Body of pancreas (tissue), 4 donors: ENCODE data around the gene GNPNAT1. TPM values are rescaled to one million over a fixed set of nuclear protein-coding genes. Genes with fewer than 3 reads are reported as not detected.

ENCODE experiments used
- ATAC-seq: fragments of 150-250 bp; one replicate; pipeline ENCODE4 v1.9.1; 2016
- DNase-seq, 4 donors: peaks; one replicate each; pipeline ENCODE4 v3.0.0-alpha.2; 2019
- H3K27ac ChIP-seq, 4 donors: fragments of 200-600 bp; sonication (generic); 1 replicate in 3 of 4; 2 replicates in 1 of 4; pipeline versions ENCODE4 v1.5.1 to v1.6.1; 2016 to 2019; ENCODE audit warnings: mild to moderate bottlenecking in 1 of 4, mixed read lengths in 1 of 4, moderate library complexity in 1 of 4
- H3K27me3 ChIP-seq, 2 donors: fragments of 200-600 bp; sonication (generic); one replicate each; pipeline ENCODE4 v1.6.0; 2016; ENCODE audit warnings: mild to moderate bottlenecking in 1 of 2
- H3K36me3 ChIP-seq, 2 donors: fragments of 200-600 bp; sonication (generic); replicated peaks in 1 of 2; 2 replicates each; pipeline ENCODE4 v1.5.1; 2016; ENCODE audit warnings: low read depth in 2 of 2; ENCODE audit not compliant: insufficient read depth in 1 of 2
- H3K4me1 ChIP-seq: fragments of 200-600 bp; sonication (generic); one replicate; pipeline ENCODE4 v1.6.0; 2016
- H3K4me3 ChIP-seq, 2 donors: fragments of 200-600 bp; sonication (generic); 1 replicate in 1 of 2; 2 replicates in 1 of 2; pipeline ENCODE4 v1.5.1; 2016 to 2019
- H3K9me3 ChIP-seq, 3 donors: fragments of 200-600 bp; sonication (generic); 1 replicate in 2 of 3; 2 replicates in 1 of 3; pipeline ENCODE4 v1.5.1; 2016
- POLR2A ChIP-seq, 3 donors: fragments of 450-650 bp; IDR thresholded peaks; one replicate each; pipeline ENCODE4 v1.6.1; 2016; ENCODE audit warnings: antibody characterized with exemption in 3 of 3, mild to moderate bottlenecking in 2 of 3
- WGBS, 2 donors: methylation state at CpG; one replicate each; pipeline ENCODE4 v1.1.5; 2017; 5-methylcytosine and 5-hydroxymethylcytosine counted together
- intact Hi-C: fragments of 100-400 bp; cut with DNase I; formaldehyde crosslinking; loops from one replicate; pipeline ENCODE4 v1.15.1; 2023
- total RNA-seq, 2 donors: library from RNA; depleted of rRNA; stranded (reverse); fragments of >200 nt; gene quantifications; one replicate each; pipeline ENCODE4 v1.1.0, GENCODE V29; 2016
- TF ChIP-seq, protein P1 (sequence below), 7 experiments: fragments of 450-650 bp in 4 of 7; fragments of 200-600 bp in 3 of 7; sonication (generic) in 3 of 7; IDR thresholded peaks; one replicate each; pipeline ENCODE4 v1.5.1; 2016 to 2019; ENCODE audit warnings: antibody characterized with exemption in 7 of 7

Gene GNPNAT1
- total RNA-seq, 2 donors from 2014 or later: 9.6 to 27.0 TPM

DNA sequence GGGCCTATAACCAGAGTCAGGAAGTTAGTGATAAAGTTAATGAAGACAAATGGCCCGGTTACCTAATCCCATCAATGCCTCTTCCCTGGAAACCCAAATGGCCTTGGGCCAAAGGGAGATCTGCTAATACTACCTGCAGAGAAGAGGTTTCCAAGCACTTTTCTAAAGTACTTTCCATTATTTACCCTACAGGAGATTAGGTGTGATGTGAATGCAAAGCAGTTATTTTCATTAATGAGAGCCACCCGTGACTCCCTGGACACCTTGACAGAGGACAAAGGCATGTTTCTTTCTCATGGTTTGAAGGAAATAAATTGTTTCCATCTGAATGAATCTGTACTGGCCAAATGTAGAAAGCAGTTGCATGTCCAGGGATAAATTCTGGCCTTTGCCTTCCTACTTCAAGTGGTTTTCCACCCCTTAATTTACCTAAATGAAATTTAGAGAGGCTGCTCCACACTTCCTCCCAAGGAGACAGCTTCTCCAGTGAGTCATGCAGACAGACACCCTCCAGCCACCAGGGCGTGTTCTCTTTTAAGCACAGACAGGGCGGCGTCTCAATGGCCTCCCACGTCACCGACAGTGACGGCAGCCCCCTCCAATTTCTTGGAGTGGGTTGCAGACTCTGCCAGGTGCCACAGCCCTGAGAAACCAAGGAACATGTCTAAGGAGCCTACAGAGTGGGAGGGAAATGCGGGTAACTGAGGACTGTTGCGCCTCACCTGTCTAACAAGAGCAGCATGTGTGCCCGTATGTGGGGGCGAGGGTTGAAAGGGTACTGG lies 43.9 kb upstream of the GNPNAT1 start:
- TF ChIP-seq, protein P1, sequence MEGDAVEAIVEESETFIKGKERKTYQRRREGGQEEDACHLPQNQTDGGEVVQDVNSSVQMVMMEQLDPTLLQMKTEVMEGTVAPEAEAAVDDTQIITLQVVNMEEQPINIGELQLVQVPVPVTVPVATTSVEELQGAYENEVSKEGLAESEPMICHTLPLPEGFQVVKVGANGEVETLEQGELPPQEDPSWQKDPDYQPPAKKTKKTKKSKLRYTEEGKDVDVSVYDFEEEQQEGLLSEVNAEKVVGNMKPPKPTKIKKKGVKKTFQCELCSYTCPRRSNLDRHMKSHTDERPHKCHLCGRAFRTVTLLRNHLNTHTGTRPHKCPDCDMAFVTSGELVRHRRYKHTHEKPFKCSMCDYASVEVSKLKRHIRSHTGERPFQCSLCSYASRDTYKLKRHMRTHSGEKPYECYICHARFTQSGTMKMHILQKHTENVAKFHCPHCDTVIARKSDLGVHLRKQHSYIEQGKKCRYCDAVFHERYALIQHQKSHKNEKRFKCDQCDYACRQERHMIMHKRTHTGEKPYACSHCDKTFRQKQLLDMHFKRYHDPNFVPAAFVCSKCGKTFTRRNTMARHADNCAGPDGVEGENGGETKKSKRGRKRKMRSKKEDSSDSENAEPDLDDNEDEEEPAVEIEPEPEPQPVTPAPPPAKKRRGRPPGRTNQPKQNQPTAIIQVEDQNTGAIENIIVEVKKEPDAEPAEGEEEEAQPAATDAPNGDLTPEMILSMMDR (IDR thresholded peaks at IDR 0.05): no peak
- no peak for TF ChIP-seq POLR2A (IDR thresholded peaks at IDR 0.05)
- Histone ChIP-seq H3K4me1 (no peaks in the 10 kb centered on the region), H3K9me3 (no peaks in the 10 kb centered on the region), H3K27ac (no peak overlapping the region), H3K36me3 (no peaks in the 10 kb centered on the region), H3K27me3 (no peaks in the 10 kb centered on the region), H3K4me3 (no peak overlapping the region)
- intact Hi-C loops: no loop called here
- DNase-seq (peak in 3 of 4 donors; percentile 16 to 37 (median 30)), ATAC-seq (no peak)
- WGBS, 2 donors: 85 to 87% methylated on average over 12 of the region's 12 CpGs

DNA sequence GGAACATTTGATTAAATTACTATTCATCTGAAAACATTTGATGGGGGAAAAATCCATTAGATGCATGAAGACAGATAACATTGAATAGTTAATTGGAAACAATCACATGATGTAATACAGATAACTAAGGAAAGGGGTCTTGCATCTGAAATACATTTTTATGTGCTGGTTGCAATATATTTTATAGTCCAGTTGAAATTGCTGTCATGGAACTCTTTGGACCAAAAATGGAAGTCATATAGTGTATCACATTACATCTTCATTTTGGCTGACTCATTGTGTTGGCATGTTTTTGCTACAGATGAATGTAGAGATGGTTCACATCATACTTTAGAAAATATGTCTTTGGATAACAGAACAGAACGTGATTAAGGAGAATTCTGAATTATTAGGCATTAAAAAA lies 43.0 kb upstream of the GNPNAT1 start:
- WGBS, 2 donors: 63 to 64% methylated on average over 1 of the region's 1 CpG
- no peaks in the 10 kb centered on the region for H3K9me3 ChIP-seq
- intact Hi-C loops: no loop called here
- no peak for DNase-seq
- no peak overlapping the region for H3K27ac ChIP-seq
- H3K36me3 ChIP-seq: no peaks in the 10 kb centered on the region
- H3K4me3 ChIP-seq: no peak overlapping the region
- TF ChIP-seq, protein P1 (IDR thresholded peaks at IDR 0.05): no peak
- TF ChIP-seq POLR2A (IDR thresholded peaks at IDR 0.05): no peak
- no peak for ATAC-seq
- no peaks in the 10 kb centered on the region for H3K27me3 ChIP-seq
- H3K4me1 ChIP-seq: no peaks in the 10 kb centered on the region

DNA sequence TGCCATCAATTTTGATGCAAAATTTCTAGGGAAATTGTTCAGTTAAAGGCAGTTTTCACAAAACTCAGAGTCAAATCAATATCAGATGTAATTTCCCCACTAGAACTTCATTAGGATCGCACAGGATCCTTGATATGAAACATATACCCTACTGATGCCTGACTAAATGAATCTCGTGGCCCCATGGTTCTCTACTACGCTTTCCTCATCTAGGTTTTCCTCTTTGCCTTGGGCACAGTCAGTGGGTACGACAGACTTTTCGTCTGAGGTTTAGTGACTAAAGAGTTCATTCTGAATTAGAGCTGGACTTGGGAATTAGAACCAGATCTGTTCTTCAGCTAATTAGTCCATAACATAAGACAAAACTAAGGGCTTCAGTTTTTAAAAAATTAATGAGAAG lies 42.5 kb upstream of the GNPNAT1 start:
- Histone ChIP-seq H3K4me1 (no peaks in the 10 kb centered on the region), H3K4me3 (no peak overlapping the region), H3K27me3 (no peaks in the 10 kb centered on the region), H3K27ac (no peak overlapping the region), H3K36me3 (no peaks in the 10 kb centered on the region), H3K9me3 (no peaks in the 10 kb centered on the region)
- WGBS, 2 donors: 89 to 91% methylated on average over 5 of the region's 5 CpGs
- no peak for ATAC-seq
- no peak for DNase-seq
- intact Hi-C loops: no loop called here
- TF ChIP-seq, protein P1 (IDR thresholded peaks at IDR 0.05): no peak
- no peak for TF ChIP-seq POLR2A (IDR thresholded peaks at IDR 0.05)

DNA sequence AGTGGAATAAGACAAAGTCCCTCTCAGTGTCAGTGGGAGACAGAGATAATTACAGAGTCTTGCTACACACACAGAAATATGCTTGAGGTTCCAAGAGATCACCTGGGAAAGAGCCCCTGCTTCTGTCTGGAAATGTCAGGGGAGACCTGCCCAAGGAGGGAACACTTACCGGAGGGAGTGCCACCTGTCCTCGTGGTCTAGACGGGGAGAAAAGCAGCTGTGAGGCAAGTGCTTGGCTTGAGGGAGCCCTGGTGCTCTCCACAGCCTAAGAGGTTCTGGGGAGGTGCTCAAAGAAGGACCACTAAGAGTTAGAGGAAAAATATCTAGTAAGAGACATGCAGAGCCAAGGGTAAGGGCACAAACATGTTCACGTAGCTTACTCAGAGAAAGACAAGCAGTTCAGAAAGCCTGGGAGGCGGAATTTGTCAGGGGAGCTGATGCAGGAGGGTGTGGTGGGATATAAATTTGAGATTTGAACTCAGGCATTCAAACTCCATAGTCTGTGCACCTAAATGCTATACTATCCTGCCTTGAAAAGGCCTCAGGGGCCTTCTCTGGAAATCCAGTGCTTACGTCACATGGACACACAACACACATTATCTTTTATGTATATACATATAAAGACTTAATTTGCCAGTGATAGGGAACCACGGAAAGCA lies 38.2 kb upstream of the GNPNAT1 start:
- Histone ChIP-seq H3K36me3 (no peaks in the 10 kb centered on the region), H3K4me3 (no peak overlapping the region), H3K4me1 (no peaks in the 10 kb centered on the region), H3K27me3 (no peaks in the 10 kb centered on the region), H3K9me3 (no peaks in the 10 kb centered on the region), H3K27ac (no peak overlapping the region)
- intact Hi-C loops: loop anchor here (10.0 kb wide), 2 partner anchors 225 to 475 kb away; no protein-coding TSS in a partner anchor
- TF ChIP-seq, protein P1 (IDR thresholded peaks at IDR 0.05): no peak
- no peak for TF ChIP-seq POLR2A (IDR thresholded peaks at IDR 0.05)
- DNase-seq (no peak), ATAC-seq (no peak)
- WGBS, 2 donors: 89 to 92% methylated on average over 7 of the region's 7 CpGs
